Activated naive CD8-positive, alpha-beta T cell treated with anti-CD3 and anti-CD28 coated beads, Interleukin-2, amount 50 U/mL, for 16 hours (primary cell): ENCODE results near the gene PCDHGB4.
"Not testable (repeated sequence)": the region's sequence is repeated elsewhere in the genome, so short reads cannot be mapped to it uniquely, and the experiment has no call there.

ENCODE experiments used
- DNase-seq: peaks from one replicate; pipeline ENCODE4 v3.0.0-alpha.2; 2020; ENCODE audit warnings: low read depth, low spot score

PCDHGB4 gene

DNA sequence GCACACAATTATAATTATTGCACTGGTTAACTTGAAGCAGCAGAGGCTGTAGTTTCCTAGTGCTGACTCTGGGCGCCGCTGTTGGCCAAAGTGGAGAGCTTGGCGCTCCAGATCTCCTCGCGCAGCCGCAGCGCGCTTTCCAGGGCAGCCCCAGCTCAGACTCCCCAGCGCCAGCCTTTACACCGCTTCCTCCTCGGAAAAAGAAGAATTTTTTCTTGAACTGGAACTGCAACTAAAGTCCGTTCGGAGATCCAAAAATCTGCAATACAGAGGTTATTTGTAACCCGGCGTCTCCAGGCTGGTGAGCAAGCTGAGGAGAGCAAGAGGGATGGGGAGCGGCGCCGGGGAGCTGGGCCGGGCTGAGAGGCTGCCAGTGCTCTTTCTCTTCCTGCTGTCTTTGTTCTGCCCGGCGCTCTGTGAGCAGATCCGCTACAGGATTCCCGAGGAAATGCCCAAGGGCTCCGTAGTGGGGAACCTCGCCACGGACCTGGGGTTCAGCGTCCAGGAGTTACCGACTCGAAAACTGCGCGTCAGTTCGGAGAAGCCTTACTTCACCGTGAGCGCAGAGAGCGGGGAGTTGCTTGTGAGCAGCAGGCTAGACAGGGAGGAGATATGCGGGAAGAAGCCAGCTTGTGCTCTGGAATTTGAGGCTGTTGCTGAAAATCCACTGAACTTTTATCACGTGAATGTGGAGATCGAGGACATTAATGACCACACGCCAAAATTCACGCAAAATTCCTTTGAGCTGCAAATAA is at the start of gene PCDHGB4:
TSS of gene PCDHGB4 (plus strand) at position 142 of the 755 bp plus-strand sequence. CDS start at position 329, 187 bp downstream.
- not testable (repeated sequence) for DNase-seq

DNA sequence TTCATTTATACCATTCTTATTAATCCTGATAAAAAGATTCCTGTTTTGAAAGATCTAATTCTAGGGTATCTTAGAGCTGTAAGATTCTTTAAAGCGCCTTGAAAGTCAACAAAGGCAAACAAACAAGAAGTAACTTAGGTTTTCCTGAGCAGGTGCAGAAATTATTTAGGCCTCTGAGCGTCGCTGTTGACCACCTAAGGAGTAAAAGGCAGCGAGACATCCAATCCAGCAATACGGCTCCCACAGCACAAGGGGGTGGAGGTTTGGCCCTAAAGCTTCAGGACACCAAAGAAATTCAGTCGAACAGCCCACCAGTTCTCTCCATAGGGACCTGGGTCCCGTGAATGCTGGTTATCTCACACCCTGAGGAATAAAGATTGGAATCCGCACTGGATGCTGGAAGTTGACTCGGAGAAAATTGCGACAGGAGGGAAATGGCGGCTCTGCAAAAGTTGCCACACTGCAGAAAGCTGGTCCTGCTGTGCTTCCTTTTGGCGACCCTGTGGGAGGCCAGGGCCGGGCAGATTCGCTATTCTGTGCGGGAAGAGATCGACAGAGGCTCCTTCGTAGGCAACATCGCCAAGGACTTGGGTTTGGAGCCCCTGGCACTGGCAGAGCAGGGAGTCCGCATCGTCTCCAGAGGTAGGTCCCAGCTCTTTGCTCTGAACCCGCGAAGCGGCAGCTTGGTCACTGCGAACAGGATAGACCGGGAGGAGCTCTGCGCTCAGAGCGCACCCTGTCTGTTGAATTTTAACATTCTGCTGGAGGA is 48.8 kb upstream of the PCDHGB4 start, which contains the start of gene PCDHGA2:
TSS of gene PCDHGA2 (plus strand) at position 223 of the 769 bp plus-strand sequence.
- no peak for DNase-seq

DNA sequence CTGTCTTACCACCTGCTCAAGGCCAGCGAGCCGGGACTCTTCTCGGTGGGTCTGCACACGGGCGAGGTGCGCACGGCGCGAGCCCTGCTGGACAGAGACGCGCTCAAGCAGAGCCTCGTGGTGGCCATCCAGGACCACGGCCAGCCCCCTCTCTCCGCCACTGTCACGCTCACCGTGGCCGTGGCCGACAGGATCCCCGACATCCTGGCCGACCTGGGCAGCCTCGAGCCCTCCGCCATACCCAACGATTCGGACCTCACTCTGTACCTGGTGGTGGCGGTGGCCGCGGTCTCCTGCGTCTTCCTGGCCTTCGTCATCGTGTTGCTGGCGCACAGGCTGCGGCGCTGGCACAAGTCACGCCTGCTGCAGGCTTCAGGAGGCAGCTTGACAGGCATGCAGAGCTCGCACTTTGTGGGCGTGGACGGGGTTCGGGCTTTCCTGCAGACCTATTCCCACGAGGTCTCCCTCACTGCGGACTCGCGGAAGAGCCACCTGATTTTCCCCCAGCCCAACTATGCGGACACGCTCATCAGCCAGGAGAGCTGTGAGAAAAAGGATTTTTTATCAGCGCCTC is 46.6 kb upstream of the PCDHGB4 start:
- DNase-seq = not testable (repeated sequence)

DNA sequence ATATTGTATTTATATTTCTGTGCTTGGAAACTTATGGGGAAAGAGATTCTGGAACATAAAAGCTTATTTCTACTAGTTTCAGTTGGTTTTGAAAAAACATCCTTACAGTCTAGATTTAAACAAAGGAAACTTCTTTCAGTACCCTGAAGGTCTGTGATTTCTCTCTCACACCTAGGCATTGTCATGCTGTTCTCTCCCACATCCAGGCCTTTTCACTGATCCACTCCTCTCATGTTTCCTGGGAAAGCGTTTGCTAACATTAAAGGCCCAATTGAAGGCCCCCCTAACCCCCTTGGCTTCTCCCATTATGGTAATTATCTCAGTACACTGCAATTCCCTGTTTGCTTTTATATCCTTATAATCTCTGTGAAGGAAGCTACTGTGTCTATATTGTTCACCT is 44.7 kb upstream of the PCDHGB4 start:
- DNase-seq = no peak

DNA sequence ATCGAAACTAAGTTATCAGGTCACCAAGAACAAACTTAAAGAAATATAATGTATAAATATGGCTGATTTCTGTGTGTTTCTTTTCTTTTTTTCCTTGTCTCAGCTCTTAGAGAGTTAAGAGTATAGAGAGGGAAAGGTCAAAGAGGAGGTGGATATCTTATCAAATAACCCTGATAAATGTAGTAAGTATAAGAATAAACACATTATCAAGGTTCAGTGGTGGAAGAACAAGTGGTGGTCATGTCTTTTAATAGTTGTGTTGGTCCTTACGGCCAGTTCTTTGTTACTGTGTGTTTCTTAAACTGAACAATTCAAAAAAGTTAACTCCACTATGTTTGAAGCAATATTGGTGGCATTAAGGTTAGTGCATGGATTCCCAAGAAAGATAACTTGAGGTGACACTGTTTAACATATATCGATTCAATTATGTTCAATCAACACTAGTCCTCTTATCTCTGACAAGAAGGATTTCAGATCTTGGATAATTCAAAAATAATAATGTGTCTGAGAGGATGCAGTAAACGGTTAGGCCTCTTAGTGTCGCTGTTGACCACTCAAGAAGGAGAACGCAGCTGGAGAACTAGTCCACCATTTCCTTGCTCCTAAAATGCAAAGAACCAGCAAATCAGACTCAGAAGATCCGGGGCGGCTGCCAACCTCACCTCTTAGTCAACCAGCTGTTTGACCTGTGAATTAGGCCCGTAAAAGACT is 44.1 kb upstream of the PCDHGB4 start, which contains the start of gene PCDHGA3:
TSS of gene PCDHGA3 (plus strand) at position 588 of the 711 bp plus-strand sequence. CDS start 205 bp downstream, outside the sequence.
- DNase-seq = no peak

DNA sequence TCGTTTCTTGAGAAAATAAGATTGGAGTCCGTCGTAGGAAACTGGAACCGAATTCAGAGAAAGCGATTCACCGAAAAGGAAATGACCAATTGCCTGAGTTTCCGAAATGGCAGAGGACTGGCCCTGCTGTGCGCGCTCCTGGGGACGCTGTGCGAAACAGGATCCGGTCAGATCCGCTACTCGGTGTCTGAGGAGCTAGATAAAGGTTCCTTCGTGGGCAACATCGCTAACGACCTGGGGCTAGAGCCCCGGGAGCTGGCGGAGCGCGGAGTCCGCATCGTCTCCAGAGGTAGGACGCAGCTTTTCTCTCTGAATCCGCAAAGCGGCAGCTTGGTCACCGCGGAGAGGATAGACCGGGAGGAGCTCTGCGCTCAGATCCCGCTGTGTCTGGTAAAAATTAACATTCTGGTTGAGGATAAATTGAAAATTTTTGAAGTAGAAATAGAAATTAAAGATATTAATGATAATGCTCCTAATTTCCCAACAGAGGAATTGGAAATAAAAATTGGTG is 43.5 kb upstream of the PCDHGB4 start:
- DNase-seq = no peak

DNA sequence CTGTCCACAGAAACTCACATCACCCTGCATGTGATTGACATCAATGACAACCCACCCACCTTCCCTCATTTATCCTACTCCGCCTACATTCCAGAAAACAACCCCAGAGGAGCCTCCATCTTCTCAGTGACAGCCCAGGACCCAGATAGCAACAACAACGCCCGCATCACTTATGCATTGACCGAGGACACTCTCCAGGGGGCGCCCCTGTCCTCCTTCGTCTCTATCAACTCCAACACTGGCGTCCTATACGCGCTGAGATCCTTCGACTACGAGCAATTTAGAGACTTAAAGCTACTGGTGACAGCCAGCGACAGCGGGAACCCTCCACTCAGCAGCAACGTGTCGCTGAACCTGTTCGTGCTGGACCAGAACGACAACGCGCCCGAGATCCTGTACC is 42.2 kb upstream of the PCDHGB4 start:
- no peak for DNase-seq

DNA sequence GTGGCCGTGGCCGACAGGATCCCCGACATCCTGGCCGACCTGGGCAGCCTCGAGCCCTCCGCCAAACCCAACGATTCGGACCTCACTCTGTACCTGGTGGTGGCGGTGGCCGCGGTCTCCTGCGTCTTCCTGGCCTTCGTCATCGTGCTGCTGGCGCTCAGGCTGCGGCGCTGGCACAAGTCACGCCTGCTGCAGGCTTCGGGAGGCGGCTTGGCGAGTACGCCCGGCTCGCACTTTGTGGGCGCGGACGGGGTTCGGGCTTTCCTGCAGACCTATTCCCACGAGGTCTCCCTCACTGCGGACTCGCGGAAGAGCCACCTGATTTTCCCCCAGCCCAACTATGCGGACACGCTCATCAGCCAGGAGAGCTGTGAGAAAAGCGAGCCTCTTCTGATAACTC is 41.5 kb upstream of the PCDHGB4 start:
- DNase-seq = not testable (repeated sequence)

DNA sequence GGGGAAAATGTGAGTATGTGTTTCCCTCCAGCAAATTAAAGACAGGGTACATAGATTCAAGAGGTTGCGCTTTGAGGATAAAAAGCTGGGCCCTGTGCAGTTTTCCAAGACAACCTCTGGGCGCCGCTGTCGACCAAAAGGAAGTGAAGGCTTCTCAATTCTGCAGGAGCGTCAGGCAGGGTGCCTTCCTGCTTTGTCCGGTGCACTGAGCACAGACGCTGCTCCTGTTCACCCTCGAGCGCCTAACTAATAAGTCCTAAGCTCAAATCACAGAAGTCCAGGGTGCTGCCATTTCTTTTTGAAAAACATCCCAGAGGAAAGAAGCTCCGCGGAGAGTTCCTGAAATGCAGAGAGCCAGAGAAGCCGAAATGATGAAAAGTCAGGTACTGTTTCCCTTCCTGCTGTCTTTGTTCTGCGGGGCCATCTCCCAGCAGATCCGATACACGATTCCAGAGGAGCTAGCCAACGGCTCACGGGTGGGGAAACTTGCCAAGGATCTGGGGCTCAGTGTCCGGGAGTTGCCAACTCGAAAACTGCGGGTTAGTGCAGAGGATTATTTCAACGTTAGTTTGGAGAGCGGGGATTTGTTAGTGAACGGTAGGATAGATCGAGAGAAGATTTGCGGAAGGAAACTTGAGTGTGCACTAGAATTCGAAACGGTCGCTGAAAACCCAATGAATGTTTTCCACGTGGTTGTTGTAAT is 37.4 kb upstream of the PCDHGB4 start, which contains the start of gene PCDHGB1:
TSS of gene PCDHGB1 (plus strand) at position 183 of the 703 bp plus-strand sequence. CDS start at position 345, 162 bp downstream.
- no peak for DNase-seq

DNA sequence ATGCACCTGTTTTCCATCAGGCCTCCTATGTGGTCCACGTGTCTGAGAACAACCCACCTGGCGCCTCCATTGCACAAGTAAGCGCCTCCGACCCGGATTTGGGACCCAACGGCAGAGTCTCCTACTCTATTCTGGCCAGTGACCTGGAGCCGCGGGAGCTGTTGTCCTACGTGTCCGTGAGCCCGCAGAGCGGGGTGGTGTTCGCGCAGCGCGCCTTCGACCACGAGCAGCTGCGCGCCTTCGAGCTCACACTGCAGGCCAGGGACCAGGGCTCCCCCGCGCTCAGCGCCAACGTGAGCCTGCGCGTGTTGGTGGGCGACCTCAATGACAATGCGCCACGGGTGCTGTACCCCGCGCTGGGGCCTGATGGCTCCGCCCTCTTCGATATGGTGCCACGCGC is 35.9 kb upstream of the PCDHGB4 start:
- DNase-seq = no peak

DNA sequence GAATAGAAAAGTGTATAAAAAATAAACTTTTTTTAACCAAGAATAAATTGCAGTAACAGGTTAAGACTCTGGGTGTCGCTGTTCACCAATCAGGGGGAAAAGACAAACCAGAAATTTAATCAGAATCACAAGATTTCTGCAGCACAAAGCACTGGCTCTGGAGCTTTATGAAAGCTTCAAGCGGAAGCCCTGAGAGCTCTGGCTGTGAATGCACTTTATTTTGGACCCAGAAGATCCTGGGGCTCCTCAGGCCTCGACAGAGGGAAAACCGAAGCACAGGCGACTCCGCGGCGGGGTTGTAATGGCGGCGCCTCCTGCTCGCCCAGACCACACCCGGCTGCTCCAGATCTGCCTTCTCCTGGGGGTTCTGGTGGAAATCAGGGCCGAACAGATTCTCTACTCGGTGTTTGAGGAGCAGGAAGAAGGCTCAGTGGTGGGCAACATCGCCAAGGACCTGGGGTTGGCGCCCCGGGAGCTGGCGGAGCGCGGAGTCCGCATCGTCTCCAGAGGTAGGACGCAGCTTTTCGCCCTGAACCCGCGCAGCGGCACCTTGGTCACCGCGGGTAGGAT is 32.5 kb upstream of the PCDHGB4 start, which contains the start of gene PCDHGA4:
TSS of gene PCDHGA4 (plus strand) at position 122 of the 570 bp plus-strand sequence. CDS start at position 209, 87 bp downstream.
- DNase-seq = no peak

DNA sequence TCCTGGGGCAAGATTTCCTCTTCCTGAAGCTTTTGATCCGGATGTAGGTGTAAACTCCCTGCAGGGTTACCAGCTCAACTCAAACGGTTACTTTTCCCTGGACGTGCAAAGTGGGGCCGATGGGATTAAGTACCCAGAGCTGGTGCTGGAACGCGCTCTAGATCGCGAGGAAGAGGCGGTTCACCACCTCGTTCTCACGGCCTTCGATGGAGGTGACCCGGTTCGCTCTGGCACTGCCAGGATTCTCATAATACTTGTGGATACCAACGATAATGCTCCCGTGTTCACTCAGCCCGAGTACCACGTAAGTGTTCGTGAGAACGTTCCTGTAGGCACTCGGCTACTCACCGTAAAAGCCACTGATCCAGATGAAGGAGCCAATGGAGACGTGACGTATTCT is 31.9 kb upstream of the PCDHGB4 start:
- DNase-seq = no peak

DNA sequence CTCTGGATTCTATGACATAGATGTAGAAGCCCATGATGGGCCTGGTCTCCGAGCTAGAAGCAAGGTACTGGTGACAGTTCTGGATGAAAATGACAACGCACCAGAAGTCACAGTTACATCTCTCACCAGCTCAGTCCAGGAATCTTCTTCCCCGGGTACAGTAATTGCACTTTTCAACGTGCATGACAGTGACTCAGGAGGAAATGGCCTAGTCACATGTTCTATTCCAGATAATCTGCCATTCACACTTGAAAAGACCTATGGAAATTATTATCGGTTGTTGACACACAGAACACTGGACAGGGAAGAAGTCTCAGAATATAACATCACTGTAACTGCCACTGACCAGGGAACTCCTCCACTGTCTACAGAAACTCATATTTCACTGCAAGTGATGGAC is 31.4 kb upstream of the PCDHGB4 start:
- DNase-seq = no peak

DNA sequence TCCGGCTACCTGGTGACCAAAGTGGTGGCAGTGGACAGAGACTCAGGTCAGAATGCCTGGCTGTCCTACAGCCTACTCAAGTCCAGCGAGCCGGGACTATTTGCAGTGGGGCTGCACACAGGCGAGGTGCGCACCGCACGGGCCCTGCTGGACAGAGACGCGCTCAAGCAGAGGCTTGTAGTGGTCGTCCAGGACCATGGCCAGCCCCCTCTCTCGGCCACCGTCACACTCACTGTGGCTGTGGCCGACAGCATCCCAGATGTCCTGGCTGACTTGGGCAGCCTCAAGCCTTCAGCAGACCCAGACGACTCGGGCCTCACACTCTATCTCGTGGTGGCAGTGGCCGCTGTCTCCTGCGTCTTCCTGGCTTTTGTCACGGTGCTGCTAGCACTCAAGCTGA is 30.5 kb upstream of the PCDHGB4 start:
- DNase-seq = no peak

DNA sequence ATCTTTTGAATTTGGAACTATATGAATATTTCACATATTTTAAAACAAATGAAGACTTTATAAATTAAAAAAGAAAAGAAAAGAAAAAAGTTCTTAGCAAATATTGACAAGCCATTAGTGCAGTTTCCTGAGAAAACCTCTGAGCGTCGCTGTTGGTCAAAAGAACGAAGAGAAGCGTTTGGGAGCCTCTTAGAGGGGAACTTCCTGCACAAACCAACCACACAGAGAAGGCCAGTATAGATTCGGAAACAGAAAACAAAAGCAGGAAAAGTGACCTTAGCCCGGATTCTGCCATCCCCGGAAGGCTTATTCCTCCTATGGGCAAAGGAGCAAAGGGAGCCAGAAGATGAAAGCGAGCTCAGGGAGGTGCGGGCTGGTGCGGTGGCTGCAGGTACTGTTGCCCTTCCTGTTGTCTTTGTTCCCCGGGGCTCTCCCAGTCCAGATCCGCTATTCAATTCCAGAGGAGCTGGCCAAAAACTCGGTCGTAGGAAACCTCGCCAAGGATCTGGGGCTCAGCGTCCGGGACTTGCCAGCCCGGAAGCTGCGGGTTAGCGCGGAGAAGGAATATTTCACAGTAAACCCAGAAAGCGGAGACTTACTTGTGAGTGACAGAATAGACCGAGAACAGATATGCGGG is 27.6 kb upstream of the PCDHGB4 start, which contains the start of gene PCDHGB2:
TSS of gene PCDHGB2 (plus strand) at position 205 of the 637 bp plus-strand sequence. CDS start at position 347, 142 bp downstream.
- DNase-seq = no peak

DNA sequence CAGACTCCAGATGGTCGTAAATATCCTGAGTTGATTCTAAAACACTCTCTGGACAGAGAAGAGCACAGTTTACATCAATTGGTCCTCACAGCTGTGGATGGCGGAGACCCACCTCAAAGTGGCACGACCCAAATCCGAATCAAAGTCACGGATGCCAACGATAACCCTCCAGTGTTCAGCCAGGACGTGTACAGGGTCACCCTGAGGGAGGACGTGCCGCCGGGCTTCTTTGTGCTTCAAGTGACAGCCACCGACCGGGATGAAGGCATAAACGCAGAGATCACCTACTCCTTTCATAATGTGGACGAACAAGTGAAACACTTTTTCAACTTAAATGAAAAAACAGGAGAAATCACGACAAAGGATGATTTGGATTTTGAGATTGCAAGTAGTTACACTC is 26.8 kb upstream of the PCDHGB4 start:
- no peak for DNase-seq

DNA sequence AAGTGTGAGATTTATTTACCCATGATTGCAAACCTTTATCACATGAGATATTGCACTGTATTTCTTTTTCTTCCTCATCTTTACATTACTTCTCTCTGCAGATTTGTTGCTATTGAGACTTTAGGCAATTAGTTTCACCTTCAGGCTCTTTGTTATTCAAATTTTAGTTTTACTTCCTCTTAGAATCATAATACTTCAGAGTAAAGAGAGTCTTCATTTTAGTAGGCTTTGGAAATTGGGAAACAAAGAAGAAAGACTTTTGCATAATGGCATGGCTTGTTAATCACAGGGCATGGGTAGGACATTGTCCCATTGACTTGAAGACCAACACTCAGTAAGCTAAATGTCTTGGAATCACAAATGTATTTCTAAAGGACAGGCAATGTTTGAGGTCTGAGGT is 24.8 kb upstream of the PCDHGB4 start:
- DNase-seq = no peak

DNA sequence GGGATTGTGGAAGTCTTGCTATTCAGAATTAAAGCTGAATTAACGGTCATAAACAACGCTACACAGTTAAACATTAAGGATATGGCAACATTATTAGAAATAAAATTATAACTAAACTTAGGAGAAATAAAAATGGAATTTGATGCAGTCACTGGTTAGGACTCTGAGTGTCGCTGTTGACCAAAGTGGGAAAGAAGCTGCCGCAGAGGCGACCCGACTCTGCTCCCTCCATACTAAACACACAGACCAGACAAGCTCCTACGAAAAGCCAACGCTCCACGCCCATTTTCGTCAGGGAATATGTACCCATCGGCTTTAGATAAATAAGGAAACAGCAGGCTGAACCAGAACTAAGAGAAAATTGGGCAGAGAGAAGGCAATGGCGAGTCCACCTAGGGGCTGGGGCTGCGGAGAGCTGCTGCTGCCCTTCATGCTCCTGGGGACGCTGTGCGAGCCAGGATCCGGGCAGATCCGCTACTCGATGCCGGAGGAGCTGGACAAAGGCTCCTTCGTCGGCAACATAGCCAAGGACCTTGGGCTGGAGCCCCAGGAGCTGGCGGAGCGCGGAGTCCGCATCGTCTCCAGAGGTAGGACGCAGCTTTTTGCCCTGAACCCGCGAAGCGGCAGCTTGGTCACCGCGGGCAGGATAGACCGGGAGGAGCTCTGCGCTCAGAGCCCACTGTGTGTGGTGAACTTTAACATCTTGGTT is 23.4 kb upstream of the PCDHGB4 start, which contains the start of gene PCDHGA5:
TSS of gene PCDHGA5 (plus strand) at position 211 of the 709 bp plus-strand sequence. CDS start at position 380, 169 bp downstream.
- DNase-seq = no peak
